HEK293 (cell line): ENCODE measurements around the gene RPL31.

Experiments used
- BCL11A ChIP-seq: fragments of 450-650 bp; formaldehyde crosslinking; IDR thresholded peaks from 2 replicates; pipeline ENCODE4 v1.5.1; 2016; ENCODE audit warnings: low read depth, missing biosample characterization, missing genetic modification characterization
- MZF1 ChIP-seq: fragments of 450-650 bp; formaldehyde crosslinking; IDR thresholded peaks from 2 replicates; pipeline ENCODE4 v1.5.1; 2017; ENCODE audit warnings: missing biosample characterization, missing genetic modification characterization, borderline replicate concordance
- YY2 ChIP-seq: fragments of 450-650 bp; formaldehyde crosslinking; IDR thresholded peaks from 2 replicates; pipeline ENCODE4 v1.5.1; 2016; ENCODE audit warnings: missing biosample characterization, missing genetic modification characterization
- ZNF2 ChIP-seq: fragments of 450-650 bp; formaldehyde crosslinking; IDR thresholded peaks from 2 replicates; pipeline ENCODE4 v1.5.1; 2016; ENCODE audit warnings: missing biosample characterization, missing genetic modification characterization
- ZNF416 ChIP-seq: fragments of 450-650 bp; formaldehyde crosslinking; IDR thresholded peaks from 2 replicates; pipeline ENCODE4 v1.5.1; 2016; ENCODE audit warnings: missing biosample characterization, missing genetic modification characterization
- ZNF423 ChIP-seq: fragments of 450-650 bp; formaldehyde crosslinking; IDR thresholded peaks from 2 replicates; pipeline ENCODE4 v1.5.1; 2016; ENCODE audit warnings: missing biosample characterization, missing genetic modification characterization
- ZNF561 ChIP-seq: fragments of 450-650 bp; IDR thresholded peaks from 2 replicates; pipeline ENCODE4 v1.5.1; 2018; ENCODE audit warnings: missing biosample characterization, missing genetic modification characterization, borderline replicate concordance
- ZNF658 ChIP-seq: fragments of 450-650 bp; formaldehyde crosslinking; IDR thresholded peaks from 2 replicates; pipeline ENCODE4; 2016; ENCODE audit warnings: missing biosample characterization, missing genetic modification characterization
- ZNF768 ChIP-seq: fragments of 450-650 bp; formaldehyde crosslinking; IDR thresholded peaks from 2 replicates; pipeline ENCODE4 v1.5.1; 2018; ENCODE audit warnings: missing biosample characterization, mild to moderate bottlenecking, missing genetic modification characterization
- ZSCAN30 ChIP-seq: fragments of 450-650 bp; IDR thresholded peaks from 2 replicates; pipeline ENCODE4 v1.5.1; 2018; ENCODE audit warnings: missing biosample characterization, mild to moderate bottlenecking, missing genetic modification characterization, moderate library complexity
- TF ChIP-seq, protein P1 (sequence below): fragments of 450-650 bp; formaldehyde crosslinking; IDR thresholded peaks from 2 replicates; pipeline ENCODE4 v1.5.1; 2016; ENCODE audit warnings: missing biosample characterization, missing genetic modification characterization
- TF ChIP-seq, protein P2 (sequence below): fragments of 450-650 bp; formaldehyde crosslinking; IDR thresholded peaks from 2 replicates; pipeline ENCODE4 v1.5.1; 2017; ENCODE audit warnings: missing biosample characterization, mild to moderate bottlenecking, missing genetic modification characterization, moderate library complexity

DNA sequence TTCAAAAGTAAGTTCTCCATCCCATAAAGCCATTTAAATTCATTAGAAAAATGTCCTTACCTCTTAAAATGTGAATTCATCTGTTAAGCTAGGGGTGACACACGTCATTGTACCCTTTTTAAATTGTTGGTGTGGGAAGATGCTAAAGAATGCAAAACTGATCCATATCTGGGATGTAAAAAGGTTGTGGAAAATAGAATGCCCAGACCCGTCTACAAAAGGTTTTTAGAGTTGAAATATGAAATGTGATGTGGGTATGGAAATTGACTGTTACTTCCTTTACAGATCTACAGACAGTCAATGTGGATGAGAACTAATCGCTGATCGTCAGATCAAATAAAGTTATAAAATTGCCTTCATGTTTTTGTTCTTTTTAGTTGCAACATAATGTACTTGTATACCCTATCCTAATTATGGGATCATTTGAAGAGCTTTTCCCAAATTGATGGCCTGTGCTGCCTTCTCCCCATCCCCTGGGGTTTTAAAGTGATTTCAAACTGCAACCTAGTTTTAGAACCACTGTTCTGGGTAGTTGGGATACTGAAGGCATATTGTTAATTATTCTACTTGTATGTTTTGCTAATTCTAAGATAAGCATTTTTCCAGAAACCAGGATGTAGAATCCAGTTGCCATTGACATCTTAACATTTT, 4.1 kb downstream of the RPL31 start:
- TF ChIP-seq BCL11A (tag by site-specific recombination), result no peak
- no peak for TF ChIP-seq ZNF416 (tag by site-specific recombination)
- TF ChIP-seq, protein P1, sequence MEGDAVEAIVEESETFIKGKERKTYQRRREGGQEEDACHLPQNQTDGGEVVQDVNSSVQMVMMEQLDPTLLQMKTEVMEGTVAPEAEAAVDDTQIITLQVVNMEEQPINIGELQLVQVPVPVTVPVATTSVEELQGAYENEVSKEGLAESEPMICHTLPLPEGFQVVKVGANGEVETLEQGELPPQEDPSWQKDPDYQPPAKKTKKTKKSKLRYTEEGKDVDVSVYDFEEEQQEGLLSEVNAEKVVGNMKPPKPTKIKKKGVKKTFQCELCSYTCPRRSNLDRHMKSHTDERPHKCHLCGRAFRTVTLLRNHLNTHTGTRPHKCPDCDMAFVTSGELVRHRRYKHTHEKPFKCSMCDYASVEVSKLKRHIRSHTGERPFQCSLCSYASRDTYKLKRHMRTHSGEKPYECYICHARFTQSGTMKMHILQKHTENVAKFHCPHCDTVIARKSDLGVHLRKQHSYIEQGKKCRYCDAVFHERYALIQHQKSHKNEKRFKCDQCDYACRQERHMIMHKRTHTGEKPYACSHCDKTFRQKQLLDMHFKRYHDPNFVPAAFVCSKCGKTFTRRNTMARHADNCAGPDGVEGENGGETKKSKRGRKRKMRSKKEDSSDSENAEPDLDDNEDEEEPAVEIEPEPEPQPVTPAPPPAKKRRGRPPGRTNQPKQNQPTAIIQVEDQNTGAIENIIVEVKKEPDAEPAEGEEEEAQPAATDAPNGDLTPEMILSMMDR, result no peak
- TF ChIP-seq, protein P2, sequence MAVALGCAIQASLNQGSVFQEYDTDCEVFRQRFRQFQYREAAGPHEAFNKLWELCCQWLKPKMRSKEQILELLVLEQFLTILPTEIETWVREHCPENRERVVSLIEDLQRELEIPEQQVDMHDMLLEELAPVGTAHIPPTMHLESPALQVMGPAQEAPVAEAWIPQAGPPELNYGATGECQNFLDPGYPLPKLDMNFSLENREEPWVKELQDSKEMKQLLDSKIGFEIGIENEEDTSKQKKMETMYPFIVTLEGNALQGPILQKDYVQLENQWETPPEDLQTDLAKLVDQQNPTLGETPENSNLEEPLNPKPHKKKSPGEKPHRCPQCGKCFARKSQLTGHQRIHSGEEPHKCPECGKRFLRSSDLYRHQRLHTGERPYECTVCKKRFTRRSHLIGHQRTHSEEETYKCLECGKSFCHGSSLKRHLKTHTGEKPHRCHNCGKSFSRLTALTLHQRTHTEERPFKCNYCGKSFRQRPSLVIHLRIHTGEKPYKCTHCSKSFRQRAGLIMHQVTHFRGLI (tag by site-specific recombination), result no peak
- TF ChIP-seq ZNF423, result no peak
- no peak for TF ChIP-seq MZF1 (tag by site-specific recombination)
- TF ChIP-seq ZNF2 (tag by site-specific recombination), result no peak
- no peak for TF ChIP-seq ZNF561 (tag by site-specific recombination)
- TF ChIP-seq ZSCAN30, result no peak
- TF ChIP-seq ZNF768 (tag by site-specific recombination), result no peak
- no peak for TF ChIP-seq ZNF658
- TF ChIP-seq YY2 (tag by site-specific recombination), result no peak
